HepG2 (cell line): ENCODE measurements around the gene FAM83E.

Experiments used
- CENPX ChIP-seq: sonication (generic); formaldehyde crosslinking; IDR thresholded peaks from 2 replicates; pipeline ENCODE4 v1.9.0; 2021; ENCODE audit warnings: mild to moderate bottlenecking, missing genetic modification reagents, moderate library complexity
- EZH2 ChIP-seq: conservative IDR thresholded peaks from 2 replicates; pipeline ENCODE4 v1.6.1; 2012; ENCODE audit warnings: mild to moderate bottlenecking, low read depth, low read length, moderate library complexity

GRCh38 chr19:48606463-48607358, 8.2 kb downstream of the FAM83E start, which contains the start of gene SPACA4:
- TF ChIP-seq CENPX (CRISPR knock-in tag): no peak
- no peak for TF ChIP-seq EZH2
